Body of pancreas (tissue), 4 donors: ENCODE data around the gene ARRDC2. TPM values are rescaled to one million over a fixed set of nuclear protein-coding genes. Genes with fewer than 3 reads are reported as not detected.
A peak's percentile ranks its signal among the peaks of the same experiment; 100 is the strongest.

Experiments used
- ATAC-seq: fragments of 150-250 bp; one replicate; pipeline ENCODE4 v1.9.1; 2016
- DNase-seq, 4 donors: peaks; one replicate each; pipeline ENCODE4 v3.0.0-alpha.2; 2019
- H3K27ac ChIP-seq, 4 donors: fragments of 200-600 bp; sonication (generic); 1 replicate in 3 of 4; 2 replicates in 1 of 4; pipeline versions ENCODE4 v1.5.1 to v1.6.1; 2016 to 2019; ENCODE audit warnings: mild to moderate bottlenecking in 1 of 4, mixed read lengths in 1 of 4, moderate library complexity in 1 of 4
- H3K27me3 ChIP-seq, 2 donors: fragments of 200-600 bp; sonication (generic); one replicate each; pipeline ENCODE4 v1.6.0; 2016; ENCODE audit warnings: mild to moderate bottlenecking in 1 of 2
- H3K36me3 ChIP-seq, 2 donors: fragments of 200-600 bp; sonication (generic); replicated peaks in 1 of 2; 2 replicates each; pipeline ENCODE4 v1.5.1; 2016; ENCODE audit warnings: low read depth in 2 of 2; ENCODE audit not compliant: insufficient read depth in 1 of 2
- H3K4me1 ChIP-seq: fragments of 200-600 bp; sonication (generic); one replicate; pipeline ENCODE4 v1.6.0; 2016
- H3K4me3 ChIP-seq, 2 donors: fragments of 200-600 bp; sonication (generic); 1 replicate in 1 of 2; 2 replicates in 1 of 2; pipeline ENCODE4 v1.5.1; 2016 to 2019
- H3K9me3 ChIP-seq, 3 donors: fragments of 200-600 bp; sonication (generic); 1 replicate in 2 of 3; 2 replicates in 1 of 3; pipeline ENCODE4 v1.5.1; 2016
- CTCF ChIP-seq, 7 experiments: fragments of 450-650 bp in 4 of 7; fragments of 200-600 bp in 3 of 7; sonication (generic) in 3 of 7; IDR thresholded peaks; one replicate each; pipeline ENCODE4 v1.5.1; 2016 to 2019; ENCODE audit warnings: antibody characterized with exemption in 7 of 7
- POLR2A ChIP-seq, 3 donors: fragments of 450-650 bp; IDR thresholded peaks; one replicate each; pipeline ENCODE4 v1.6.1; 2016; ENCODE audit warnings: antibody characterized with exemption in 3 of 3, mild to moderate bottlenecking in 2 of 3
- WGBS, 2 donors: methylation state at CpG; one replicate each; pipeline ENCODE4 v1.1.5; 2017; 5-methylcytosine and 5-hydroxymethylcytosine counted together
- intact Hi-C: fragments of 100-400 bp; cut with DNase I; formaldehyde crosslinking; loops from one replicate; pipeline ENCODE4 v1.15.1; 2023
- total RNA-seq, 2 donors: library from RNA; depleted of rRNA; stranded (reverse); fragments of >200 nt; gene quantifications; one replicate each; pipeline ENCODE4 v1.1.0, GENCODE V29; 2016

Gene ARRDC2
- total RNA-seq, 2 donors from 2014 or later: 23.1 to 30.1 TPM

- intact Hi-C loops: no loop called here
- peaks cover 39% of the 10 kb centered on the region for H3K4me1 ChIP-seq
- no peak overlapping the region for H3K4me3 ChIP-seq
- no peaks in the 10 kb centered on the region for H3K9me3 ChIP-seq
- no peak for ATAC-seq
- TF ChIP-seq CTCF (IDR thresholded peaks at IDR 0.05): no peak
- peak in 2 of 3 donors; percentile 20 to 38 for TF ChIP-seq POLR2A (IDR thresholded peaks at IDR 0.05)
- no peak for DNase-seq
- H3K27me3 ChIP-seq: no peaks in the 10 kb centered on the region
- H3K36me3 ChIP-seq: no peaks in the 10 kb centered on the region
- 62 to 69% methylated on average over 7 of the region's 7 CpGs for WGBS, 2 donors
- H3K27ac ChIP-seq: peak overlapping the region; percentile 69 to 78 (median 76)
Observed at GRCh38 chr19:18045307-18046050, 37.5 kb downstream of the ARRDC2 start.

- DNase-seq (peak in 3 of 4 donors; percentile 32 to 43 (median 43)), ATAC-seq (no peak)
- intact Hi-C loops: no loop called here
- 69 to 75% methylated on average over 10 to 14 of the region's 14 CpGs for WGBS, 2 donors
- Histone ChIP-seq H3K27ac (peak overlapping the region in 2 of 4 donors; percentile 75 to 78), H3K4me1 (peaks cover 39% of the 10 kb centered on the region), H3K27me3 (no peaks in the 10 kb centered on the region), H3K9me3 (no peaks in the 10 kb centered on the region), H3K36me3 (no peaks in the 10 kb centered on the region), H3K4me3 (no peak overlapping the region)
- TF ChIP-seq CTCF (IDR thresholded peaks at IDR 0.05) (no peak), POLR2A (IDR thresholded peaks at IDR 0.05) (no peak)
Observed at GRCh38 chr19:18046059-18046718, 38.2 kb downstream of the ARRDC2 start.

GRCh38 chr19:18049385-18049784 lies 41.4 kb downstream of the ARRDC2 start:
- Histone ChIP-seq H3K4me3 (no peak overlapping the region), H3K27me3 (no peaks in the 10 kb centered on the region), H3K36me3 (no peaks in the 10 kb centered on the region), H3K4me1 (peaks cover 38% of the 10 kb centered on the region), H3K9me3 (no peaks in the 10 kb centered on the region), H3K27ac (peak overlapping the region; percentile 34 to 76 (median 50))
- intact Hi-C loops: no loop called here
- WGBS, 2 donors: 30 to 40% methylated on average over 10 of the region's 10 CpGs
- TF ChIP-seq POLR2A (IDR thresholded peaks at IDR 0.05) (peak in 1 of 3 donors; percentile 34), CTCF (IDR thresholded peaks at IDR 0.05) (no peak)
- peak; percentile 70 for ATAC-seq
- DNase-seq: peak; percentile 75 to 87 (median 84)

GRCh38 chr19:18051887-18052286 lies 43.9 kb downstream of the ARRDC2 start:
- intact Hi-C loops: no loop called here
- TF ChIP-seq POLR2A (IDR thresholded peaks at IDR 0.05) (no peak), CTCF (IDR thresholded peaks at IDR 0.05) (no peak)
- H3K4me3 ChIP-seq: no peak overlapping the region
- peaks cover 18% of the 10 kb centered on the region for H3K4me1 ChIP-seq
- H3K9me3 ChIP-seq: no peaks in the 10 kb centered on the region
- peak; percentile 64 for ATAC-seq
- DNase-seq: peak; percentile 29 to 59 (median 46)
- H3K36me3 ChIP-seq: no peaks in the 10 kb centered on the region
- no peaks in the 10 kb centered on the region for H3K27me3 ChIP-seq
- WGBS, 2 donors: 7 to 8% methylated on average over 6 to 30 of the region's 31 CpGs
- H3K27ac ChIP-seq: peak overlapping the region; percentile 52 to 79 (median 68)
